GM18867 (cell line): ENCODE data around the gene CLDN16.

ENCODE experiments used
- ATAC-seq: cut with Tn5 transposase; IDR thresholded peaks from one replicate; pipeline ENCODE4 v1.9.1; 2021; ENCODE audit warnings: mild to moderate bottlenecking, moderate library complexity; ENCODE audit not compliant: unreplicated experiment

Gene CLDN16

DNA sequence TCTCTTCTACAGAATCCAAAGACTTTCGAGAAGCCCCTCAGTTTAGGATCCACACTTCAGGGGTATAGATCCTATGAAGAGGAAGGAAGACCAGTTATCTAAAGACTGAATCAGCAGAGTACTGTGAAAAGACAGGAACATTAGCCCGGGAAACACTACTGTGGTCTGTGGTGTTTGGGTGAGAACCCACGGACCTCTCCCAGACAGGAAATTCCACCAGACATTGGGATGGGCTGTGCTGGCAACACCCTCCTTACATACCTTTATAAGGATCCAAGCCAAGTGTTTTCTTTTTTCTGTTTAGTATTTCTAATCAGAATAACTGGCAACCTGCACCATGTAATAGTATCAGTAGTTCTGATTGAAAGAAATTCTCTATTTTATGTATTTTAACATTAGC, 47.7 kb downstream of the CLDN16 start:
- ATAC-seq: no peak

GRCh38 chr3:190436331-190436730, 48.4 kb downstream of the CLDN16 start:
- ATAC-seq: no peak

GRCh38 chr3:190442240-190442639, 54.3 kb downstream of the CLDN16 start:
- ATAC-seq: no peak

GRCh38 chr3:190443257-190443656, 55.3 kb downstream of the CLDN16 start:
- no peak for ATAC-seq

GRCh38 chr3:190444006-190444405, 56.0 kb downstream of the CLDN16 start:
- no peak for ATAC-seq

GRCh38 chr3:190444576-190445145, 56.7 kb downstream of the CLDN16 start:
- no peak for ATAC-seq

DNA sequence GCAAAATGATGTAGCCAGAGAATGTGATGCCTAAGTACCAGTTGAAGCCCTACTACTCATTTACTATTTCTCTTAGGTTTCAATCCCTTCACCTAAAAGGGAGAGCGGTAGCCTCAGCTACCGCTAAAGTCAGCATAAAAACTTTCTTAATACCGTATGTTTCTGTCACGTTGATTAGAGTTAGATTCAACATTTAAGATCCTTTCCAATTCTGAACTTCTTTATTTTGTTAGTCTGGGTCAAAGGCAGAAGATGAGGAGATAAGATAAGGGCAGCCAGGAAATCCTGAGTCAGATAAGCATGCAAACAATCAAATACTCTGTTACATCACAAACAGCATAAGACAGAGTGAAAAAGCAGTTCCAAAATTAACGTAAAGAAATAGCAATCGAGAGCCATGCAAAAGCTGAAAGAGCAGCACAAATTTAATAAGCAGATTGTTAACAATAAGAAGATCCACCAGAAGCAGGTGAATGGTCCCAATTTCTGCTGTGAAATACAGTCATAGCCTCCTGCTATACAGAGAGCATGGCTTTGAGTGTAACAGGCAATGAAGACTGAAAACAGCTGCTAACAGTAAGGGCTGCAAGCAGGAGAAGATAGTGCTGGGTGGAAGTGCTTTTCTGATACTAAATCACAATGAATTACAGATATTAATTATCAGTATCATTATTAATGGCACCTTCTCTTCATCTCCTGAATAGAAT, 58.8 kb downstream of the CLDN16 start:
- ATAC-seq: no peak

DNA sequence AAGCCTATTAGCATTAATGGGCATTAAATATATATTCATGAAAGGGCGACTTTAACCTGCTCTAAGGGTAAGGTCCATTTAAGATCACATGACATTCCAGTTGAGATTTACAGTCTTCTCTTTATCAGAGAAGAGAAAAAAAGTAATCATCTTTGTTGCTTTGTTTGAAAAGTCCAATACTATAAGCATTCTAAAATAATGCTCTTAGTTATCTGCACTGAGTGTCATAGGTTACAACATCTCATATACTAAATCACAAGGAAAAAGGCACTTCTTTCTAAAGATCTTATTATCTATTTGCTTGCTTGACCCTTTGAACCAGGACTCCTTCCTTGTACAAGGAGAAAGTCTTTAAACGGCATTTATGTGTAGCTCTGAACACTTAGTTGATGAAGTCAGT, 60.3 kb downstream of the CLDN16 start:
- ATAC-seq: no peak

DNA sequence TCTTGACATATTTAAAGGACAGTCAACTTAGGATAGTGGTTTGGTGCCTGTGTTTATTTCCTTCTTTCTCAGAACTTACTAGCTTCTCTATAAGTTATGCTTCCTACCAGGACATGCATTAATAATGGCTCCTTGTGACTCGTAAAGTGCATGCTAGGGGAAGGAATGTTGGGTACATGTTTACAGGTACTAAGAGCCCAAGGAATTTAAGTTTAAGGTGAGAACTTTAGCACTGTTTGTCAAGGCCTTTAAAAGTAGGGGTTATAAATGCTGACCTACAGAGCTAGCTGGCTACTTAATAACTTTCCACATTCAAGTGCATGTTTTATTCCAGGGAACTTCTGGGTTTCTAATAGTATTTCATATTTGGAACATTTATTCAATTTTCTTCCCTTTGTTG, 61.8 kb downstream of the CLDN16 start, which contains the start of gene TMEM207:
Gene TMEM207 (minus strand): TSS at position 101 of the 400 bp plus-strand sequence. CDS start 92 bp downstream, at position 9.
- no peak for ATAC-seq

- no peak for ATAC-seq
Observed at GRCh38 chr3:190455828-190456227, 67.9 kb downstream of the CLDN16 start.

DNA sequence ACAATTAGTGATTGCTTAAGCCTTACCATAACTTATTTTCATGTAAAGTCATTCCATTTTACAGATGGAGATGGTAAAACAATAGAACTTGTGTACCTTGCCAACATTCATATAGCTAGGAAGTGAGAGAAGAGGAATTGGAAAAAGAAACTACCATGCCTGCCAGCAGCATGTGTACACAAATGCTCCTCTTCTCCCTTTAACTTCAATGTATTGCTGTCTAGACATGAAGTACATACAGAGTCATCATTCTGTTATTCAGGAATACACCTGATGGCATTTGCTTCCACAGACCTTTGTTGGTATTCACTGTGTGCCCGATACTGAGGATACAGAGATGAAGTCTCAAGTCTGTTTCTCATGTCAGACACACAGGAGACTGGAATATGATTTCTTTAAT, 68.8 kb downstream of the CLDN16 start:
- ATAC-seq: no peak

DNA sequence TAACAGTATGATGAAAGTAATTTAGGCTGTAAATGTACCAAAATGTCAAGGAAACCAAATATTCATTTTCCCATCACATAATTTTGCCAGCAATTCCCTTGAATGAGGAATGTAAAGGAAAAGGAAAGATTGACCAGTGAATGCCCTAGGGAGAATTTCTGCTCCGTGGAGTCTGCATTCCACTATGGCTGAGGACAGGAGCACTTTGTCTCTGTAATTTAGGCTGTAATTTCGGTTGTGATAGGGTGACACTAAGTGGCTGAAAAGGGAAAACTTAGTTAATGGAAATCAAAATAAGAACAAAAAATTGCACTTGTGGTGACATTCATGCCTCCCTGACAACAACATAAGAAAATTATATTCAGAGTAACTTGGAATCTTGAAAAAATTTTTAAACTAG, 70.1 kb downstream of the CLDN16 start:
- no peak for ATAC-seq
